ENCODE results near the gene NEAT1.

Gene NEAT1

DNA sequence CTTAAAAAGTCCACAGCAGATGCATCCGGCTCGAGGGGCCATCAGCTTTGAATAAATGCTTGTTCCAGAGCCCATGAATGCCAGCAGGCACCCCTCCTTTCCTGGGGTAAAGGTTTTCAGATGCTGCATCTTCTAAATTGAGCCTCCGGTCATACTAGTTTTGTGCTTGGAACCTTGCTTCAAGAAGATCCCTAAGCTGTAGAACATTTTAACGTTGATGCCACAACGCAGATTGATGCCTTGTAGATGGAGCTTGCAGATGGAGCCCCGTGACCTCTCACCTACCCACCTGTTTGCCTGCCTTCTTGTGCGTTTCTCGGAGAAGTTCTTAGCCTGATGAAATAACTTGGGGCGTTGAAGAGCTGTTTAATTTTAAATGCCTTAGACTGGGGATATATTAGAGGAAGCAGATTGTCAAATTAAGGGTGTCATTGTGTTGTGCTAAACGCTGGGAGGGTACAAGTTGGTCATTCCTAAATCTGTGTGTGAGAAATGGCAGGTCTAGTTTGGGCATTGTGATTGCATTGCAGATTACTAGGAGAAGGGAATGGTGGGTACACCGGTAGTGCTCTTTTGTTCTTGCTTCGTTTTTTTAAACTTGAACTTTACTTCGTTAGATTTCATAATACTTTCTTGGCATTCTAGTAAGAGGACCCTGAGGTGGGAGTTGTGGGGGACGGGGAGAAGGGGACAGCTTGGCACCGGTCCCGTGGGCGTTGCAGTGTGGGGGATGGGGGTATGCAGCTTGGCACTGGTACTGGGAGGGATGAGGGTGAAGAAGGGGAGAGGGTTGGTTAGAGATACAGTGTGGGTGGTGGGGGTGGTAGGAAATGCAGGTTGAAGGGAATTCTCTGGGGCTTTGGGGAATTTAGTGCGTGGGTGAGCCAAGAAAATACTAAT is 1.9 kb downstream of the NEAT1 start:
- no peak for DNase-seq

- no peak for DNase-seq
Observed at GRCh38 chr11:65425105-65425970, 2.7 kb downstream of the NEAT1 start.

DNA sequence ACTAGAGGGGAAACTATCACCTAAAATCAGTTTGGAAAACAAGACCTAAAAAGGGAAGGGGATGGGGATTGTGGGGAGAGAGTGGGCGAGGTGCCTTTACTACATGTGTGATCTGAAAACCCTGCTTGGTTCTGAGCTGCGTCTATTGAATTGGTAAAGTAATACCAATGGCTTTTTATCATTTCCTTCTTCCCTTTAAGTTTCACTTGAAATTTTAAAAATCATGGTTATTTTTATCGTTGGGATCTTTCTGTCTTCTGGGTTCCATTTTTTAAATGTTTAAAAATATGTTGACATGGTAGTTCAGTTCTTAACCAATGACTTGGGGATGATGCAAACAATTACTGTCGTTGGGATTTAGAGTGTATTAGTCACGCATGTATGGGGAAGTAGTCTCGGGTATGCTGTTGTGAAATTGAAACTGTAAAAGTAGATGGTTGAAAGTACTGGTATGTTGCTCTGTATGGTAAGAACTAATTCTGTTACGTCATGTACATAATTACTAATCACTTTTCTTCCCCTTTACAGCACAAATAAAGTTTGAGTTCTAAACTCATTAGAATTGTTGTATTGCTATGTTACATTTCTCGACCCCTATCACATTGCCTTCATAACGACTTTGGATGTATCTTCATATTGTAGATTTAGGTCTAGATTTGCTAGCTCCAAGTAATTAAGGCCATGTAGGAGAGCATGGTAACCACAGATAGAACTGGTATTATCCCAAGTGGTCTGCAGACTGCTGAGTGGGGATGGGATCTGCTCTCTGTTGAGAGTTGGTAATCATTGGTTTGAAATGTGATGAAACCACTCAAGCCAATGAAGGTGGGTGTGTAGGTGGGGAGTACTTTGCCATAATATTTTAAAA is 3.6 kb downstream of the NEAT1 start:
- DNase-seq, result no peak

- DNase-seq, result no peak
Observed at GRCh38 chr11:65426839-65427690, 4.5 kb downstream of the NEAT1 start.

DNA sequence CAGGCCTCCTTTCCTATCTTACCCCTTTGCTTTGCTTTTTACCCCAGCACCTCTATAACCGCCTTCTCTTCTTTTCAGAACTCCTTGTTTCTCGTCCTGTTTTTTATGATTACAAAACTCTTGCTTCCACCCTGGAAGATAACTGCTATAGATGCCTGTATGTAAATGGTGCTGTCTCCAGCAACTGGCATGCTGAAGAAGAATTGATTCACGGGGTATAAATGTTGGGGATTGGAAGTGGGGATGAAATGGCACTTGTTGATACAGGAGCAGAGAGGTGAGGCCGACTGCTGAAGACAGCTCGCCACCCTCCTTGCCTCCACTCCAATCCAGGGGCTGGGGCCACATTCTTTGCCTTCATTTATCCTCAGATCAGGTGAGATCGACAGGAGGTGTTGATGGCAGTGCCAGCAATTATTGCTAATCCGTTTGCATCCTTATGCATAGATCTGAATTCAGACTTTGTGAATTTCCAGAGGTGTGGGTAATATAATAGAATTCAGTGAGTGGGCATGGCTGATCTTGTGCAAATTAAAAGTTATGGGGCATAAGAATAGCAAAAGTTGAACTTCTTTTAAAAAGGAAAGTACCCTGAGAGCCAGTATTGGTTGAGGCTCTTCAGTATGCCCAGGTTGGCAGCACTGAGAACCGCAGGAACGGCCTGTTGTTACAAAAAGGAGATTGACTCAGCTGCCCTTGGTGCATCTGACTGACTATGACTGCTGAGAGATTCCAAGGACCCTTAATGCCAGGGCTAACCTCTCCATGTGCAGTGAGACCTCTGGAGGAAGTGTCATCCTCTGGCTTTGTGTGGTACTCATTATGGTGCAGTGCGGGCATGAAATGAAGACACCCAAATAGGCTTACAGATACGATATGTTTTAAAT is 5.3 kb downstream of the NEAT1 start:
- DNase-seq, result no peak

GRCh38 chr11:65428578-65429067 is 6.0 kb downstream of the NEAT1 start:
- DNase-seq, result no peak

GRCh38 chr11:65429068-65429681 is 6.6 kb downstream of the NEAT1 start:
- peak in 1 of 2 experiments; percentile 53 for DNase-seq

DNA sequence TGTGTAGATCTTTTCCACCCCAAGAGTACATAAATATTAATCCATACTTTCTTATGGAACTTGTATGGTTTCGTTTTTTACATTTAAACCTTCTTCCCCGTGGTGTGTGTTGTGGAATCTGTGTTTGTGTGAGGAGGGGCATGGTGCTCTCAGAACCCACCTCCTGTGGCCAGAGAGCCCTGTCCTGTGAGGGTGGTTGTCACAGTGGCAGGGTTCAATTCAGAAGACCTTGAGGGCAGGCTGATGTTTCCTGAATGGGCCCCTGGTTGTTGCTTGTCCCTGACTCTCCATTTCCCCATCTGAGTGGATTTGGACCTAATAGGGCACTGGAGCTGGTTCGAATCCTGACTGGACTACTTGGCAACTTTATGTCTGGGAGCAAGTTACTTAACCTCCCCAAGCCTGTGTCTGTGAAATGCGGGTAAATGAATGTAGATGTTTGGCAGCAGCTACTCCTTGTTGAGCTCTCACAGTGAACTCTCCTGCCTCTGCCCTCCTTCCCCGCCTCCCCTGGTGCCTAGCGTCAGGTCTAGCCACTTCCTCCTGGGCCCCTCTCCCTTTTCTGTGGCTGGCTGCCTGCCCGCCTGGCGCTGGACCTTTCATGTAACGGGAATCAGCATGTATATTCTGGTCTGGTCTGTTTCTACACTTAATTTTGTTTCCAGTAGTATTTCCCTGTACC is 7.3 kb downstream of the NEAT1 start:
- DNase-seq, result peak in 1 of 2 experiments; percentile 45

- DNase-seq, result no peak
Observed at GRCh38 chr11:65430406-65431217, 8.0 kb downstream of the NEAT1 start.

DNA sequence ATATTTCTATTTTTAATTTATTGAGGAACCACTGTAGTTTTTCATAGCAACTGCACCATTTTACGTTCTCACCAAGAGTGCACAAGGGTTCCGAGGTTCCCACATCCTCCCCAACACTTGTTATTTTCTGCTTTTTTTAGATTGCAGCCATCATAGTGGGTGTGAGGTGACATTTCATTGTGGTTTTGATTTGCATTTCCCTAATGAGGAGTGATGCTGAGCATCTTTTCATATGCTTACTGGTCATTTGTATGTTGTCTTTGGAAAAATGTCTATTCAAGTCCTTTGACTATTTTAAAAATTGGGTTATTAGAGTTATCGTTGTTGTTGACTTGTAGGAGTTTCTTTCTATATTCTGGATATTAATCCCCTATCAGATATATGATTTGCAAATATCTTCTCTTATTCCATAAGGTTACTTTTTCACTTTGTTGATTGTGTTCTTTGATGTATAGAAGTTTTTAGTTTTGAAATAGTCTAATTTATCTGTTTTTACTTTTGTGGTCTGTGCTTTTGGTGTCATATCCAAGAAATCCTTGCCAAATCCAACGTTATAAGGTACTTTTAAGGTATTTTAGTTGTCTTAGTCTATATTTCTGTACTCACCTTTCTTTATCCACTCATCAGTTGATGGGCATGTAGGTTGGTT is 9.0 kb downstream of the NEAT1 start:
- no peak for DNase-seq

DNA sequence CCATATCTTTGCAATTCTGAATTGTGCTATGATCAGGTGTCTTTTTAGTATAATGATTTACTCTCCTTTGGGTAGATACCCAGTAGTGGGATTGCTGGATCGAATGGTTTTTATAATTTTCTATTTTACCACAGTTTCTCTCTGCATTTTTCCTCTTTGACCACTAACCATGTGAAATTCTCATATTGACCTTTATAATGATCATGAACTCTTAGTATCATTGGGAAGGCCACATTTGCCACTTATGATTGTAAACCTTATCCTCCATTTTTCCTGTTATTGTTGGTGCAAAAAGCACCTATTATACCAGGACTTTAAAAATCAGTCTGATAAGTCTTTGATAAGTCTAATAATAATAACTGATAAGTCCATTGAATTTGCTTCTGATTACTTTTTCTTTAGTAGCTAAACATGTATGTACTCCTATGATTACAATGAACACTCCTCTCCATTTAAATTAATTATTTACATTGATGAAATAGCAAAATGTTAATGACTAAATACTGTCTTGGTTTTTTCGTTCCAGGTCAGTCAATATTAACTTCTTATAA is 9.6 kb downstream of the NEAT1 start:
- no peak for DNase-seq

DNA sequence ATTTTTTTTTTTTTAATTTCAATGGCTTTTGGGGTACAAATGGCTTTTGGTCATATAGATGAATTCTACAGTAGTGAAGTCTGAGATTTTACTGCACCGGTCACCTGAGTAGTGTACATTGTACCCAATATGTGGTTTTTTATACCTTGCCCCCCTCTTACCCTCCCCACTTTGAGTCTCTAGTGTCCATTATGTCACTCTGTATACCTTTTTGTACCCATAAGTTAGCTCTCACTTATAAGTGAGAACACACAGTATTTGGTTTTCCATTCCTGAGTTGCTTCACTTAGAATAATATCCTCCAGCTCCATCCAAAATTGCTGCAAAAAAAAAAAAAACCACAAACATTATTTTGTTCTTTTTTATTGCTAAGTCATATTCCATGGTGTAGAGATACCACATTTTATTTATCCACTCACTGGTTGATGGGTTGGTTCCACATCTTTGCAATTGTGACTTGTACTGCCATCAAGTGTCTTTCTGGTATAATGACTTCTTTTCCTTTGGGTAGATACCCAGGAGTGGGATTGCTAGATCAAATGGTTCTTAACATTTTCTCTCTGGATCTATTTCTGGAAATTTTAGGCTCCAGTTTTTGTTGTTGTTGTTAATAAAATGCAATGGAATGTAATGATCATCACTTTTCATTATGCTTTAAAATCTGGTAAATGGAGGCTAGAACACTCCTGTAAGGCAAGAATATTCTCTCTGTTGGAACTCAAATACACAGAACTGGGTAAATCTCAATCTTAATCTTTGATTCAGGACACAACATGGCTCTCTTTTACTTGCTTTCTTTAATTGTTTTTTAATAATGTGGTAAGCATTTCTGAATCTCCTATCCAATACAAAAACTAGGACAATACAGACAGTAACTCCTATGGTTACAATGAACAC is 10.3 kb downstream of the NEAT1 start:
- DNase-seq, result no peak

DNA sequence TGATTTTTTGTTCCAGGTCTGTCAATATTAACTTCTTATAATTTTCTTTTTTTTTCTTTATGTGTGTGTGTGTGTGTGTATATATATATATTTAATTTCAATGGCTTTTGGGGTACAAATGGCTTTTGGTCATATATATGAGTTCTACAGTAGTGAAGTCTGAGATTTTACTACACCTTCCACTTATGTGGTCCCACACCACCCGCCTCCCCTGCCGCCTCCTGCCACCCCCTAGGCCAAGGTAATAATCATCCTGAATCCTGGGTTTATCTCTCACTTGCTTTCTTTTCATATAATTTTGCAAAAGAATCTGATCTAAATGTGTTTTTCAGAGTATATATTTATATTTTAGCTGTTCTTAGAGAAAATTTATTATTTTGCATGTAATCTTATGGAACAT is 11.1 kb downstream of the NEAT1 start:
- no peak for DNase-seq

DNA sequence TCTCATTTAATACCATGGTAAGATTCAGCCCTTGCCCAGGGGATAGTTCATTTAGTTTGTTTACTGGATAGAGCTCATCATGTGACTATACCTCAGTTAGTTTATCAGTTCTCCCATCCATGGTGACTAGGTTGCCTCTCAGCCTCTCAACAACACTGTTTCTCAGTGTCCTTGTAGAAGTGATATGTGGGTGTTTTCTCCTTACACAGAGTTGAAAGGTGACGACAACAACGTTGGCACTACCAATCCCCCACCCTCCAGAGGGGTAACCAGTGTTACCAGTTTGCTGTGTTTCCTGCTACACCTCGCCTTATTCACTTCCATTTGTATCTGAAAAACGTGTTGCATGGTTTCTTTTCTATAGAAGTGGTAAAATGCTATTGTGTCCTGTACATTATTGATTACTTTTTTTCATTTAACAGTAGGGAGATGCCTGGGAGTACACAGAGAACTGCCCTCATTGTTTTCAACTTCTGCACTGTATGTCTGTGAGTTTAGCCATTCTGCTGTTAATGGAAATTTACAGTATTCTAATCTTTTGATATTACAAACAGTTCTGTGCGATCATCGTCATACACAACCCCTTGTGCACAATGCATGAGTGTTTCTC is 11.6 kb downstream of the NEAT1 start:
- no peak for DNase-seq

GRCh38 chr11:65434667-65435410 is 12.2 kb downstream of the NEAT1 start:
- DNase-seq, result no peak
